Prostate gland (tissue), 2 donors: ENCODE results near the gene RADIL. TPM values are rescaled to one million over a fixed set of nuclear protein-coding genes. Genes with fewer than 3 reads are reported as not detected.

ENCODE experiments used
- DNase-seq: peaks from one replicate; pipeline ENCODE4 v3.0.0-alpha.2; 2019; ENCODE audit warnings: low spot score
- H3K27ac ChIP-seq, 2 donors: fragments of 200-600 bp; sonication (generic); 2 replicates each; pipeline ENCODE4 v1.5.1; 2017 to 2019
- H3K27me3 ChIP-seq: fragments of 200-600 bp; sonication (generic); replicated peaks from 2 replicates; pipeline ENCODE4 v1.5.1; 2019; ENCODE audit not compliant: insufficient read depth
- H3K36me3 ChIP-seq, 2 donors: fragments of 200-600 bp; sonication (generic); 1 replicate in 1 of 2; 2 replicates in 1 of 2; pipeline versions ENCODE4 v1.5.1 to v1.8.1; 2017 to 2019
- H3K4me1 ChIP-seq: fragments of 200-600 bp; sonication (generic); replicated peaks from 2 replicates; pipeline ENCODE4 v1.5.1; 2019
- H3K4me3 ChIP-seq, 2 donors: fragments of 200-600 bp; sonication (generic); 2 replicates each; pipeline ENCODE4 v1.5.1; 2017 to 2019
- H3K9me3 ChIP-seq: fragments of 200-600 bp; sonication (generic); 2 replicates; pipeline ENCODE4 v1.5.1; 2017
- POLR2A ChIP-seq: fragments of 450-650 bp; IDR thresholded peaks from one replicate; pipeline ENCODE4 v1.6.1; 2016; ENCODE audit warnings: antibody characterized with exemption, mild to moderate bottlenecking
- POLR2AphosphoS5 ChIP-seq: sonication (generic); formaldehyde crosslinking; IDR thresholded peaks from one replicate; pipeline ENCODE4 v1.6.1; 2017; ENCODE audit warnings: antibody characterized with exemption
- WGBS: methylation state at CpG from one replicate; pipeline ENCODE4 v1.1.5; 2018; 5-methylcytosine and 5-hydroxymethylcytosine counted together
- intact Hi-C: fragments of 100-400 bp; cut with DNase I; formaldehyde crosslinking; loops from one replicate; pipeline ENCODE4 v1.14.2; 2022
- total RNA-seq, 2 donors: library from RNA; depleted of rRNA; stranded (reverse); fragments of >200 nt; gene quantifications; one replicate each; pipeline ENCODE4 v1.1.0, GENCODE V29; 2016
- TF ChIP-seq, protein P1 (sequence below), 4 experiments: fragments of 200-600 bp in 2 of 4; fragments of 450-650 bp in 2 of 4; sonication (generic) in 2 of 4; IDR thresholded peaks; 1 replicate in 3 of 4; 2 replicates in 1 of 4; pipeline ENCODE4 v1.5.1; 2016 to 2019; ENCODE audit warnings: antibody characterized with exemption in 4 of 4, mild to moderate bottlenecking in 2 of 4, moderate library complexity in 2 of 4

The RADIL gene
- total RNA-seq, 2 donors from 2014 or later = 1.8 to 12.0 TPM

DNA sequence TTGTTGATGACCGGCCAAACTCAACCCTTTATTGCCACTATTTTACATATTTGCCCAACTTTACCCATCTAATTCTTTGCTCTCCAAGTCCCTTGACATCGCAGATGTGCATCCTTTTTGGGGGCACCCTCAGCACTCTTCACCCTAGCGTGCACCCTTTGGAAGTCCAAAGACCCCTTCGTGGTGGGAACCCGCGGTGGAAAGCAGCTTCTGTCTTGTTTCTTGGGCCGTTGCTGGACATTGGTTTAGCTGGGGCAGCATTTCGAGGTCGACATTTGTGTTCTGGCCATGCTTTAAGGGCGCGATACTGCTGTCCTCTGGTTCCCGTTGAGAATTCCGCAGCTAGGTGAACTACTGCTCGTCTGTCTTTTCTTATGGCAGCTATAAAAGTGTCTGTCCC lies 21.4 kb downstream of the RADIL start:
- no peak for DNase-seq
- TF ChIP-seq POLR2AphosphoS5 = no peak
- no peak for TF ChIP-seq POLR2A
- TF ChIP-seq, protein P1, sequence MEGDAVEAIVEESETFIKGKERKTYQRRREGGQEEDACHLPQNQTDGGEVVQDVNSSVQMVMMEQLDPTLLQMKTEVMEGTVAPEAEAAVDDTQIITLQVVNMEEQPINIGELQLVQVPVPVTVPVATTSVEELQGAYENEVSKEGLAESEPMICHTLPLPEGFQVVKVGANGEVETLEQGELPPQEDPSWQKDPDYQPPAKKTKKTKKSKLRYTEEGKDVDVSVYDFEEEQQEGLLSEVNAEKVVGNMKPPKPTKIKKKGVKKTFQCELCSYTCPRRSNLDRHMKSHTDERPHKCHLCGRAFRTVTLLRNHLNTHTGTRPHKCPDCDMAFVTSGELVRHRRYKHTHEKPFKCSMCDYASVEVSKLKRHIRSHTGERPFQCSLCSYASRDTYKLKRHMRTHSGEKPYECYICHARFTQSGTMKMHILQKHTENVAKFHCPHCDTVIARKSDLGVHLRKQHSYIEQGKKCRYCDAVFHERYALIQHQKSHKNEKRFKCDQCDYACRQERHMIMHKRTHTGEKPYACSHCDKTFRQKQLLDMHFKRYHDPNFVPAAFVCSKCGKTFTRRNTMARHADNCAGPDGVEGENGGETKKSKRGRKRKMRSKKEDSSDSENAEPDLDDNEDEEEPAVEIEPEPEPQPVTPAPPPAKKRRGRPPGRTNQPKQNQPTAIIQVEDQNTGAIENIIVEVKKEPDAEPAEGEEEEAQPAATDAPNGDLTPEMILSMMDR (IDR thresholded peaks at IDR 0.05) = no peak
- no peaks in the 10 kb centered on the region for H3K4me1 ChIP-seq
- no peaks in the 10 kb centered on the region for H3K27me3 ChIP-seq
- intact Hi-C loops = no loop called here
- no peaks in the 10 kb centered on the region for H3K9me3 ChIP-seq
- no peak overlapping the region for H3K27ac ChIP-seq
- H3K36me3 ChIP-seq = no peaks in the 10 kb centered on the region
- 82% methylated on average over 14 of the region's 14 CpGs for WGBS
- H3K4me3 ChIP-seq = peak overlapping the region; percentile 12 to 27

DNA sequence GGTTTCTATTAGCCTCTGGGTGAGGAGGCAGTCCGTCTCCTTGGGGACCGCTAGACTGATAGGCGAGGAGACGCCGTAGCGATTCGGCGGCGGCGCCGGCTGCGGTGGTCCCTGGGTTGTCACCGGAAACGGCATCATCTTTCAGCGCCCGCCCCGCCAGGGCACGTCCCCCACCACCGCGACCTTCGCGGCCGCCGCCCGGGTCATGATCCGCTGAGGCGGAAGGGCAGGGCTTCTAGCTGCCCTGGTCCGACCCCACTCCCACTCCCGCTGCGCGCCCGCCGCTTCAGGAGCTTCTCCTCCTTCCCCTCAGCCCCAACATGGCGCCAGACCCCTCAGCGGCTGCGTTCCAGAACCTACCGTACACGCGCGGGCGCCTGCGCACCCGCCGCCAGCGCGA lies 21.8 kb downstream of the RADIL start, which contains the start of gene PAPOLB:
Gene PAPOLB (minus strand): TSS at position 358 of the 400 bp plus-strand sequence. CDS start 220 bp downstream, at position 138.
- H3K9me3 ChIP-seq = no peaks in the 10 kb centered on the region
- no peaks in the 10 kb centered on the region for H3K27me3 ChIP-seq
- peak within 1 kb of the TSS; percentile 12 to 27 for H3K4me3 ChIP-seq
- no peak within 1 kb of the TSS for H3K27ac ChIP-seq
- no peaks in the 10 kb centered on the region for H3K4me1 ChIP-seq
- no peak for DNase-seq
- 10% methylated on average over 46 of the region's 46 CpGs for WGBS
- TF ChIP-seq POLR2A = no peak
- TF ChIP-seq, protein P1 (IDR thresholded peaks at IDR 0.05) = no peak
- no peak for TF ChIP-seq POLR2AphosphoS5
- no peaks in the 10 kb centered on the region for H3K36me3 ChIP-seq
- intact Hi-C loops = no loop called here

DNA sequence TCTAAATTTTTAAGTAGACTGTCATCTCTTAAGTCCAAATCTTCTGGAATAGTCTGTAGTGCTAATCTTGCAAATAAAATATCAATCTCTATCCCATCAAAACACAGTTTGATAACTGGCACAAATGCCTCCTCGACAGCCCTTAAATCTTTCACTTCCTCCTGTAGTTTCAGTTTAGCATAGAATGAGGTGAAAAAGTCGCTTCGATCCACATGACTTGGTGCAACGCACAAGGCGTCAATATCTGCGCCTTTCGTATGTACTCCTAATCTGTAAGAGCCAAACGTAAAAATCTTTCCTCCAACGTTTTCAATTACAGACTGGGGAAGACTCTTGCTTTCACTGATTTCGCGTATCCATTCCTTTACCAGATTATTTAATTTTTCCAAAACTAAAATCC lies 22.3 kb downstream of the RADIL start:
- TF ChIP-seq POLR2A (no peak), POLR2AphosphoS5 (no peak)
- TF ChIP-seq, protein P1 (IDR thresholded peaks at IDR 0.05) = no peak

DNA sequence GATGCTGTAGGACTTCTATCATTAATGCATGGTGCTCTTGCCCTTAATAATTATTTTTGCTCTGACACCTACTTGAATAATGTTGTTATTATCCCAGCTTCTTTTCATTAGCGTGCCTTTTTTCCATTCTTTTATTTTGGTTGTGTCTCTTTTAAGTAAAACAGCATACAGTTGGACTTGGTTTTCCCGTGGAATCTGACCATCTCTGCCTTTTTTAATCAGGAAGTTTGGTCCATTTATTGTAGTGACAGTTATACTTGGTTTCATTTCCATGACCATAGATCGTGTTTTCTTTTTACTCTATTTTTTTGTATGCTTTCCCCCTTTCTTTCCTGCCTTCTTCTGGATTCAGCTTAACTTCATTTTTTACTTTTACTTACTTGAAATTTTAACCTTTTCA lies 26.3 kb downstream of the RADIL start:
- intact Hi-C loops = no loop called here
- TF ChIP-seq POLR2A (no peak), POLR2AphosphoS5 (no peak)
- TF ChIP-seq, protein P1 (IDR thresholded peaks at IDR 0.05) = no peak
- Histone ChIP-seq H3K27me3 (no peaks in the 10 kb centered on the region), H3K27ac (no peak overlapping the region), H3K4me1 (no peaks in the 10 kb centered on the region), H3K36me3 (no peaks in the 10 kb centered on the region), H3K9me3 (no peaks in the 10 kb centered on the region), H3K4me3 (no peak overlapping the region)
- WGBS = 83% methylated on average over 3 of the region's 3 CpGs
- DNase-seq = no peak

More for the DNA sequence above, 22.3 kb downstream of the RADIL start:
- intact Hi-C loops = no loop called here
- no peak for DNase-seq
- no peaks in the 10 kb centered on the region for H3K36me3 ChIP-seq
- no peaks in the 10 kb centered on the region for H3K9me3 ChIP-seq
- no peak overlapping the region for H3K27ac ChIP-seq
- no peaks in the 10 kb centered on the region for H3K27me3 ChIP-seq
- no peaks in the 10 kb centered on the region for H3K4me1 ChIP-seq
- H3K4me3 ChIP-seq = peak overlapping the region in 1 of 2 donors; percentile 27
- 86% methylated on average over 11 of the region's 11 CpGs for WGBS

DNA sequence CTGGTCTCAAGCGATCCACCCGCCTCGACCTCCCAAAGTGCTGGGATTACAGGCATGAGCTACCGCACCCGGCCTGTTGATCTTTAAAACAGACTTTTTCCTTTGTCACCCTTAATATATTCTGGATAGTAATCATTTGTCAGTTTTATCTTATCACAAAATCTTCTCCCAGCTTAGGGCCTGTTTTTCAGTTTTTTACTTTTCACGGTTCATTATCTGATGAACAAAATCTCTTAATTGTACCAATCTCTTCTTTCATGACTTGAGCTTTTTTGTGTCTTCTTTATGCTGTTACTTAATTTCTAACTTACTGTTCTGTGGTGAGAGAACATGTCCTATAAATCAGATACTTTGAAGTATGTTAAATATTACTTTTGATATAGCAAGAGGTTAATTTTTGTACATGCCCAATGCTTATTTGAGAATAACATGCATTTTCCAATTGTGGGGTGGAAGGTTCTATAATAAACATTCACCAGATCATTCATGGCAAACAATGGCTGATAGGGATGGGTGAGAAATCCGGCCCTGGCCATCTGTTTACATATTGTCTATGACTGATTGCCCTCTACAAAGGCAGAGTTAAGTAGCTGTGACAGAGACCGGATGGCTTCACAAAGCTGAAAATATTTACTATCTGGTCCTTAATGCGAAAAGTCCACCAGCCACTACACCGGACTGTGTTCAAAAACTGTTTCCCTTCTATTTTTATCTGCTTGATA lies 27.0 kb downstream of the RADIL start:
- intact Hi-C loops = no loop called here
- Histone ChIP-seq H3K27me3 (no peaks in the 10 kb centered on the region), H3K36me3 (no peaks in the 10 kb centered on the region), H3K27ac (no peak overlapping the region), H3K4me3 (no peak overlapping the region), H3K9me3 (no peaks in the 10 kb centered on the region), H3K4me1 (no peaks in the 10 kb centered on the region)
- TF ChIP-seq, protein P1 (IDR thresholded peaks at IDR 0.05) = no peak
- no peak for TF ChIP-seq POLR2A
- TF ChIP-seq POLR2AphosphoS5 = no peak
- no peak for DNase-seq
- 78% methylated on average over 10 of the region's 10 CpGs for WGBS
